CD4-positive, alpha-beta memory T cell (primary cell): ENCODE results near the gene UPF2. TPM values are rescaled to one million over a fixed set of nuclear protein-coding genes. Genes with fewer than 3 reads are reported as not detected.
A peak's percentile ranks its signal among the peaks of the same experiment; 100 is the strongest.

Experiments used
- CTCF ChIA-PET: fragments of 350-600 bp; sonication (Branson Sonifier 250); formaldehyde crosslinking; loops from one replicate; lab custom pipeline; 2021; ENCODE audit warnings: inconsistent platforms; ENCODE audit not compliant: partially characterized antibody; lab: Charles Lee
- POLR2A ChIA-PET: fragments of 350-600 bp; sonication (Branson Sonifier 250); formaldehyde crosslinking; loops from one replicate; lab custom pipeline; 2021; ENCODE audit not compliant: partially characterized antibody; lab: Charles Lee
- DNase-seq, 5 donors: peaks; one replicate each; pipeline versions ENCODE4 v3.0.0 to v3.0.0-alpha.2; 2020 to 2022; ENCODE audit warnings: mixed read lengths in 1 of 5
- H3K27ac ChIP-seq: one replicate; pipeline ENCODE4 v1.7.0; 2013; ENCODE audit warnings: low read depth, low read length
- H3K27me3 ChIP-seq: 2 replicates; pipeline ENCODE4 v1.7.0; 2013; ENCODE audit warnings: mild to moderate bottlenecking, low read length, moderate library complexity; ENCODE audit not compliant: insufficient read depth
- H3K36me3 ChIP-seq: 2 replicates; pipeline ENCODE4 v1.7.0; 2013; ENCODE audit warnings: mild to moderate bottlenecking, low read length, moderate library complexity; ENCODE audit not compliant: insufficient read depth
- H3K4me1 ChIP-seq: 2 replicates; pipeline ENCODE4 v1.7.0; 2013; ENCODE audit warnings: mild to moderate bottlenecking, low read length, moderate library complexity; ENCODE audit not compliant: insufficient read depth
- H3K4me3 ChIP-seq, 2 donors: one replicate each; pipeline ENCODE4 v1.7.0; 2013; ENCODE audit warnings: low read length in 2 of 2, mild to moderate bottlenecking in 1 of 2
- H3K9me3 ChIP-seq, 2 donors: one replicate each; pipeline ENCODE4 v1.7.0; 2013; ENCODE audit warnings: low read length in 2 of 2, control low read depth in 1 of 2; ENCODE audit not compliant: control insufficient read depth in 1 of 2
- H3K27ac Mint-ChIP-seq, 7 donors: one replicate each; pipeline ENCODE4 v1.8.0; 2020 to 2021; ENCODE audit warnings: mixed read lengths in 7 of 7, mild to moderate bottlenecking in 6 of 7, inconsistent platforms in 3 of 7, moderate library complexity in 3 of 7
- H3K27me3 Mint-ChIP-seq, 2 donors: one replicate each; pipeline ENCODE4 v1.8.0; 2020 to 2021; ENCODE audit warnings: mixed read lengths in 2 of 2
- H3K36me3 Mint-ChIP-seq, 2 donors: one replicate each; pipeline ENCODE4 v1.8.0; 2020 to 2021; ENCODE audit warnings: mixed read lengths in 2 of 2, inconsistent platforms in 1 of 2, mild to moderate bottlenecking in 1 of 2
- H3K4me1 Mint-ChIP-seq, 4 donors: one replicate each; pipeline ENCODE4 v1.8.0; 2020 to 2021; ENCODE audit warnings: mixed read lengths in 4 of 4, mild to moderate bottlenecking in 1 of 4
- H3K4me3 Mint-ChIP-seq, 8 donors: one replicate each; pipeline ENCODE4 v1.8.0; 2020 to 2021; ENCODE audit warnings: mixed read lengths in 8 of 8, mild to moderate bottlenecking in 7 of 8, moderate library complexity in 6 of 8, inconsistent platforms in 3 of 8
- H3K9me3 Mint-ChIP-seq, 8 donors: one replicate each; pipeline ENCODE4 v1.8.0; 2020 to 2021; ENCODE audit warnings: mixed read lengths in 8 of 8, mild to moderate bottlenecking in 5 of 8, inconsistent platforms in 3 of 8, moderate library complexity in 1 of 8
- intact Hi-C: fragments of 100-400 bp; cut with micrococcal nuclease; formaldehyde crosslinking; loops from one replicate; pipeline ENCODE4 v1.15.1; 2023
- polyA plus RNA-seq, 2 donors: library from polyadenylated mRNA; unstranded; fragments of 300-500 nt; fragmentation: Illumina TruSeq; gene quantifications; one replicate each; pipeline ENCODE4 v1.2.3, GENCODE V29; 2021
- total RNA-seq, 2 experiments: library from RNA; stranded (reverse); gene quantifications; one replicate each; pipeline ENCODE4 v1.2.3, GENCODE V29; 2021

UPF2 gene
- total and polyA plus RNA-seq, 4 experiments from 2014 or later: 5.4 to 38.6 (median 28.1) TPM

DNA sequence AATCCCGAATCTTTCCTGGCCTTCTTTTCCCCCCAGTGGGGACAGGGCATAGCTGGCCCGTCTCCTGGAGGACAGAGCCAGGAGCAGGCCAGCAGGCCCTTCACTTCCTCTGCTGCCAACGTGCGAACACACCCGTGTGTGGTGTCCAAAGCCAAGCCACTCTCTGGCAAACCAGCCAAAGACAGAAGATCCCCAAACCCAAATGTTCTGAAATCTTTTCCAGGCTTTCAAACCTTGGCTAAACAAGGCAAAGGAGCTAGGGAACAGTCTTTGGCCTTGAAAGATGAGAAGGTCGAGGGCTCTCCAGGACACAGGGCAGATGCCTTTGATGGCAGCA is 156.5 kb downstream of the UPF2 start:
- H3K27ac Mint-ChIP-seq: peak overlapping the region in 1 of 7 donors; percentile 55

DNA sequence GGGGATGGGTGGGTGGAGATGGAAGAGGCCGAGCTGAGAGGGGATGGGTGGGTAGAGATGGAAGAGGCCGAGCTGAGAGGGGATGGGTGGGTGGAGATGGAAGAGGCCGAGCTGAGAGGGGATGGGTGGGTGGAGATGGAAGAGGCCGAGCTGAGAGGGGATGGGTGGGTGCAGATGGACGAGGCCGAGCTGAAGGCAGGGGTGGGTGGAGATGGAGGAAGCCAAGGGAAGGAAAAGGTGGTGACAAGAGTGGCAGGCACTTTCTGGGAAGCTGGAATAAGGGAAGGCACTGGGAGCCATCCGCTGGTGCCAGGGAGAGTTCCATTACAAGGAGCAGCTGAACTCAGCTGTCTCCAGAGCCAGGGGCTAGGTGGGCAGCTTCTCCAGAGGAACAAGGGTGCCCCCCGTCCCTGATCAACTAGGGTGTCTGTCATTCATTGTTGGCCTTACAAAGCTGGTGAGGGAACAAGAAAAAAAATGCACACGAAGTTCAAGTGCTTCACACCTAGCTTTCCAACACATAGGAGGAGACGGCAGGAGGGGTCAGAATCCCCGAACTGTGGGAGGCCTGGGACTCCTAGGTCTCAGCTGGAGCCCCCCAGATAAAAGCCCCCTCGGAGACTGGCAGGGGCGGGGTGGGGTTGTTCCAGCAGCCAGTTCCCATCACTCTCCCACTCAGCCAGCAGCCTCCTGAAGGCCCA is 157.0 kb downstream of the UPF2 start:
- Mint-ChIP-seq H3K27me3 (no peaks in the 10 kb centered on the region), H3K4me1 (peaks cover 6 to 15% (median 9%) of the 10 kb centered on the region in 4 donors), H3K4me3 (no peak overlapping the region), H3K9me3 (no peaks in the 10 kb centered on the region), H3K27ac (no peak overlapping the region), H3K36me3 (no peaks in the 10 kb centered on the region)
- Histone ChIP-seq H3K4me3 (no peak overlapping the region), H3K4me1 (peaks cover 12% of the 10 kb centered on the region), H3K27me3 (no peaks in the 10 kb centered on the region), H3K27ac (no peak overlapping the region), H3K9me3 (no peaks in the 10 kb centered on the region), H3K36me3 (no peaks in the 10 kb centered on the region)
- ChIA-PET CTCF (no interaction called here), POLR2A (no interaction called here)
- intact Hi-C loops: no loop called here
- no peak for DNase-seq

More for the DNA sequence above, 156.5 kb downstream of the UPF2 start:
- DNase-seq: no peak
- Mint-ChIP-seq H3K4me1 (peaks cover 6 to 15% (median 9%) of the 10 kb centered on the region in 4 donors), H3K4me3 (no peak overlapping the region), H3K9me3 (no peaks in the 10 kb centered on the region), H3K36me3 (no peaks in the 10 kb centered on the region), H3K27me3 (no peaks in the 10 kb centered on the region)
- H3K4me3 ChIP-seq: no peak overlapping the region
- no peak overlapping the region for H3K27ac ChIP-seq
- H3K4me1 ChIP-seq: peaks cover 12% of the 10 kb centered on the region
- intact Hi-C loops: no loop called here
- POLR2A ChIA-PET: no interaction called here
- no peaks in the 10 kb centered on the region for H3K27me3 ChIP-seq
- H3K36me3 ChIP-seq: no peaks in the 10 kb centered on the region
- CTCF ChIA-PET: no interaction called here
- H3K9me3 ChIP-seq: no peaks in the 10 kb centered on the region

DNA sequence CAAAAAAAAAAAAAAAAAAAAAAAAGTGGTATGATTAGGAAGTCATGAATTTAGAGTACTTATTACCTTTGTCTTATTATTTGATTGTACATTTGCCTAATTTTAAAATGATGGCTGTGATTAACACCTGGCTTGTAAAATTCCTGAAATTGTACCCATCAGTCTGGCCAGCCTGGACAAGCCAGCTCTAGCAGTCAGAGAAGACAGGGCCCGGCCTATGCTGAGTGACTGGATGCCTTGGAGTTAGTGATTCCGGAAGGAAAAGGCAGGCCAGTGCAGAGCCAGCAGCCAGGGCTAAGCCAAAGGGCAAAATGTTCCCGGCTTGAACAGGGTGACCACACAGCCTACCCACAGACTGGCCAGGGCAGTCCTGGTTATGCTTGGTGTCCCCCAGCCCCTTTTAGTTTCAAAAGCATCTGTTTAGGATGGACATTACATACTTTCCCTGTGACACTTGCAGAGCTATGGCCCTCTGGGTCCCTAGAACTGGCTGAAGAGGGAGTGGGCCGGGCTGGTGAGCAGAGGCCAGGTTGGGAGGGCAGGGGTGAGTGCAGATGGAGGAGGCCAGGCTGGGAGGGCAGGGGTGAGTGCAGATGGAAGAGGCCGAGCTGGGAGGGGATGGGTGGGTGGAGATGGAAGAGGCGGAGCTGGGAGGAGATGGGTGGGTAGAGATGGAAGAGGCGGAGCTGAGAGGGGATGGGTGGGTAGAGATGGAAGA is 157.7 kb downstream of the UPF2 start:
- H3K36me3 Mint-ChIP-seq: no peaks in the 10 kb centered on the region
- no peaks in the 10 kb centered on the region for H3K27me3 Mint-ChIP-seq
- H3K9me3 Mint-ChIP-seq: no peaks in the 10 kb centered on the region
- no peak for DNase-seq
- no peaks in the 10 kb centered on the region for H3K9me3 ChIP-seq
- H3K4me1 ChIP-seq: peaks cover 12% of the 10 kb centered on the region
- no peak overlapping the region for H3K4me3 Mint-ChIP-seq
- no peak overlapping the region for H3K27ac Mint-ChIP-seq
- H3K27ac ChIP-seq: no peak overlapping the region
- no peaks in the 10 kb centered on the region for H3K36me3 ChIP-seq
- intact Hi-C loops: no loop called here
- ChIA-PET CTCF (no interaction called here), POLR2A (no interaction called here)
- H3K4me3 ChIP-seq: no peak overlapping the region
- peaks cover 6 to 15% (median 9%) of the 10 kb centered on the region in 4 donors for H3K4me1 Mint-ChIP-seq
- H3K27me3 ChIP-seq: no peaks in the 10 kb centered on the region

- H3K36me3 ChIP-seq: no peaks in the 10 kb centered on the region
- Mint-ChIP-seq H3K9me3 (no peaks in the 10 kb centered on the region), H3K36me3 (no peaks in the 10 kb centered on the region), H3K27me3 (peaks cover 0 to 1% of the 10 kb centered on the region in 2 donors), H3K27ac (peak overlapping the region in 4 of 7 donors; percentile 1 to 58 (median 34)), H3K4me1 (peaks cover 6 to 15% (median 9%) of the 10 kb centered on the region in 4 donors), H3K4me3 (peak overlapping the region in 2 of 8 donors; percentile 29 to 38)
- H3K4me1 ChIP-seq: peaks cover 12% of the 10 kb centered on the region
- ChIA-PET CTCF (no interaction called here), POLR2A (no interaction called here)
- no peak overlapping the region for H3K4me3 ChIP-seq
- intact Hi-C loops: no loop called here
- no peak overlapping the region for H3K27ac ChIP-seq
- H3K9me3 ChIP-seq: no peaks in the 10 kb centered on the region
- DNase-seq: peak in 1 of 5 donors; percentile 15
- H3K27me3 ChIP-seq: no peaks in the 10 kb centered on the region
Observed at GRCh38 chr10:11882646-11883375, 159.8 kb downstream of the UPF2 start.

GRCh38 chr10:11881477-11882417 is 160.9 kb downstream of the UPF2 start:
- H3K4me1 ChIP-seq: peaks cover 12% of the 10 kb centered on the region
- H3K27ac ChIP-seq: no peak overlapping the region
- H3K27me3 ChIP-seq: no peaks in the 10 kb centered on the region
- Mint-ChIP-seq H3K4me1 (peaks cover 6 to 15% (median 9%) of the 10 kb centered on the region in 4 donors), H3K27ac (peak overlapping the region in 2 of 7 donors; percentile 41 to 58), H3K36me3 (no peaks in the 10 kb centered on the region), H3K4me3 (no peak overlapping the region), H3K9me3 (no peaks in the 10 kb centered on the region), H3K27me3 (peaks cover 0 to 1% of the 10 kb centered on the region in 2 donors)
- H3K9me3 ChIP-seq: no peaks in the 10 kb centered on the region
- POLR2A ChIA-PET: no interaction called here
- H3K4me3 ChIP-seq: no peak overlapping the region
- H3K36me3 ChIP-seq: no peaks in the 10 kb centered on the region
- DNase-seq: no peak
- intact Hi-C loops: no loop called here
- CTCF ChIA-PET: no interaction called here

GRCh38 chr10:11881030-11881476 is 161.6 kb downstream of the UPF2 start:
- Mint-ChIP-seq H3K4me1 (peaks cover 6 to 19% (median 9%) of the 10 kb centered on the region in 4 donors), H3K36me3 (no peaks in the 10 kb centered on the region), H3K27me3 (peaks cover 0 to 1% of the 10 kb centered on the region in 2 donors), H3K4me3 (no peak overlapping the region), H3K9me3 (no peaks in the 10 kb centered on the region), H3K27ac (peak overlapping the region in 1 of 7 donors; percentile 43)
- ChIA-PET POLR2A (no interaction called here), CTCF (no interaction called here)
- DNase-seq: no peak
- intact Hi-C loops: no loop called here
- Histone ChIP-seq H3K27ac (no peak overlapping the region), H3K4me1 (peaks cover 12% of the 10 kb centered on the region), H3K9me3 (no peaks in the 10 kb centered on the region), H3K36me3 (no peaks in the 10 kb centered on the region), H3K4me3 (no peak overlapping the region), H3K27me3 (no peaks in the 10 kb centered on the region)
